ENCODE measurements around the gene MCOLN2.

Gene MCOLN2

GRCh38 chr1:84947536-84948410, 49.1 kb downstream of the MCOLN2 start:
- no peak for TF ChIP-seq CTCF (IDR thresholded peaks at IDR 0.05)

GRCh38 chr1:84946631-84947030, 50.3 kb downstream of the MCOLN2 start:
- no peak for TF ChIP-seq CTCF (IDR thresholded peaks at IDR 0.05)

- TF ChIP-seq CTCF (IDR thresholded peaks at IDR 0.05) = peak; percentile 95
These were observed 52.0 kb downstream of the MCOLN2 start for GRCh38 chr1:84944767-84945486.

GRCh38 chr1:84941843-84942242, 55.1 kb downstream of the MCOLN2 start:
- no peak for TF ChIP-seq CTCF (IDR thresholded peaks at IDR 0.05)

- no peak for TF ChIP-seq CTCF (IDR thresholded peaks at IDR 0.05)
These were observed 56.4 kb downstream of the MCOLN2 start for GRCh38 chr1:84940481-84940880.

GRCh38 chr1:84939761-84940160, 57.2 kb downstream of the MCOLN2 start:
- TF ChIP-seq CTCF (IDR thresholded peaks at IDR 0.05) = no peak

- TF ChIP-seq CTCF (IDR thresholded peaks at IDR 0.05) = no peak
These were observed 57.8 kb downstream of the MCOLN2 start for GRCh38 chr1:84939151-84939550.
